Ureter (tissue), 1 donor: ENCODE measurements around the gene TRPC6. TPM values are rescaled to one million over a fixed set of nuclear protein-coding genes. Genes with fewer than 3 reads are reported as not detected.
"Not testable (repeated sequence)": the region's sequence is repeated elsewhere in the genome, so short reads cannot be mapped to it uniquely, and the experiment has no call there.

ENCODE experiments used
- DNase-seq: peaks from one replicate; pipeline ENCODE4 v3.0.0-alpha.2; 2020; ENCODE audit warnings: low spot score
- total RNA-seq: library from RNA; stranded (reverse); gene quantifications from one replicate; pipeline ENCODE4 v1.2.4, GENCODE V29; 2023
- donor health status: DM: yes; HTN: yes; CAD: no.

TRPC6 gene
- total RNA-seq, 1 donor from 2014 or later, result 5.8 TPM

GRCh38 chr11:101521821-101522220, 62.0 kb downstream of the TRPC6 start:
- no peak for DNase-seq

DNA sequence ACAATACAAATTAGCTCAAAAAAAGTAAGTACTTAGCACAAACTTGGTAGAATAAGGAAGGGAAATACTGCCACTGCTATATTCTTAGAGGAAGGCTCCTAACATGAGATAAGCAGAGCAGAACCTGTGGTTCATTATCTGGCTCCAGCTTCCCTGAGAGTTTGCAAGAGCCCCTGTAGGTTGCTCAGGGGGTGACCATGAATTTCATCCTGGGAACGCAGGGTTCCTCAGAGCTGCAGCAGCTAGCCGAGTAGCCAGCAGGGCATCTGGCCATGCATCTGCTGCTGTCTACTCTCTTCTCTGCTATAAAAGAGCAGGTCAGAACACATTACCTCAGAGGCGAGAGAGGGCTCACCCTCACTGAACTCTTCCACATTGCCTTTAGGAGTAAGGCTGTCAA, 67.3 kb downstream of the TRPC6 start:
- no peak for DNase-seq

GRCh38 chr11:101511065-101511464, 72.7 kb downstream of the TRPC6 start:
- DNase-seq, result no peak

DNA sequence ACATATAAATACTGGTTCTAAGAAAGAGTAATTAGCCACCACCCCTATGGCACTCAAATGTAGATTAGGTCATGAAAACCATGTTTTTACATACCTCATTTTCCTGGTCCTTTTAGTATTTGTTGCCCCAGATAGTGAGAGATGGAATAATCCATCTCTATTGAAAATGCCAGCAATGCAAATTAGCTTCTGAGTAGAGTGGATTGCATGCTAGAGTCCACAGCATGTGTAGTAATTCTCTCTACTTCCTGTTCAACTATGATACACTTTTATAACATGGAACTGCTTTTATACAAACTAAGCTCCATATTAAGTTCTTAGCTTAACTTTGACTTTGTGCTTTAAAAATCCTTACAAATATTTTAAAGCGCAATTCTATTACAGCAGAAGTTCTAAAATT, 73.2 kb downstream of the TRPC6 start:
- DNase-seq, result no peak

- DNase-seq, result no peak
Measured at GRCh38 chr11:101509922-101510321, 73.9 kb downstream of the TRPC6 start.

GRCh38 chr11:101508370-101508769, 75.4 kb downstream of the TRPC6 start:
- no peak for DNase-seq

- DNase-seq, result no peak
Measured at GRCh38 chr11:101498891-101499290, 84.9 kb downstream of the TRPC6 start.

- DNase-seq, result no peak
Measured at GRCh38 chr11:101497291-101497690, 86.5 kb downstream of the TRPC6 start.

- no peak for DNase-seq
Measured at GRCh38 chr11:101487775-101488174, 96.0 kb downstream of the TRPC6 start.

- no peak for DNase-seq
Measured at GRCh38 chr11:101482556-101483124, 101.2 kb downstream of the TRPC6 start.

DNA sequence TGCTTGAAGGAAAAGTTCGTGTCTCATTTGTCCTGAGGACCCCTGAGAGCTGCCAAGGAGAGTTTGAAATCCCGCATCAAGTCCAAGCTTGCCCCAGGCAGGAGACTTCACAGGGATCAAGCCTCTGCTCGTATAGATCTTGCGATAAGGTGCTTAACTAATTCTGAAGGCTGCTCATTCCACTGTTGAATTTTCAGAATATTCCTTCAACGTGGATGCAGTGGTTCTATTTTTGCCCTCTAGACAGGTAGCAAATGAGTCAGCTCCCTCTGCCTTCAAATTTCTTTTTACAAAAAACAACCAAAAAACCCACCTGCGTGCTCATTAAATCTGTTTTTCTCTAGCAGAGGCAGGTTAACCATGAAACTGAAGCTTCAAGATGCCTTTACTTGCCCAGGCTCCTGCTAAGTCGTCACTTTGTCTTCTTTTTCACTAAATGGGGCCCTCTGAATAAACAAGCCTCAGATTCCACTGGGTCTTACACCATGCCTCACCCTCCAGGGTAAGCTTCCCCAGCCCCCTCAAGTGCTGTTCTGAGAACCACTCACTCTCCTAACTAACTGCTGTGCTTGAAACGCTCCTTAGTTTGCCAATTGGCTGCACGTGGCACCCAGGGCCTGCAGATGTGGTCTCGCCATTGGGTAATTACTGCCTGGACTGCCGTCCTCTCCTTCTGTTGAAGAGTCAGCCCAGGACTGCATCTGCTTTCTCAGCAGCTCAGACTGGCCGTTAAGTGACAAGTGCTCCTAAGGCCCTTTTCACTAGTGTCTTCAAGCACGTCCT, 105.0 kb downstream of the TRPC6 start:
- peak; percentile 42 for DNase-seq

DNA sequence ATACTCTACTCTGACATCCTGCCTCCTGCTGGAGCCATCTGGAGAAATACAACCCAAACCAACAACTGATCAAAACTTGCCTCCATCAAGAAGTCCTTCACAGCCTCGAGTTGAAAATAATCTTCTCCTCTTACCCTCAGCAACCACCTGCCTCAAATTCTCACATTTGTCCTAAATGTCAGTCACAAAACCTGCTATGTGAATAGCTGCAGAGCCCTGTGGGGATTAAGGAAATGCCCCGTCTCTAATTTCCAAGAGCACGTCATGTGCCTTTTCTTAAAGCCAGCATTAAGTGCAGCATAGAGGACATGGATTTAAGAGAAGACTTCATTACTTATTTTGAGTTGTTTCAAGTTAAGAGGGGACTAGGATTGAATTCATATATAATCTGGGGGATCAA, 105.9 kb downstream of the TRPC6 start:
- no peak for DNase-seq

- DNase-seq, result no peak
Measured at GRCh38 chr11:101476191-101476590, 107.6 kb downstream of the TRPC6 start.

DNA sequence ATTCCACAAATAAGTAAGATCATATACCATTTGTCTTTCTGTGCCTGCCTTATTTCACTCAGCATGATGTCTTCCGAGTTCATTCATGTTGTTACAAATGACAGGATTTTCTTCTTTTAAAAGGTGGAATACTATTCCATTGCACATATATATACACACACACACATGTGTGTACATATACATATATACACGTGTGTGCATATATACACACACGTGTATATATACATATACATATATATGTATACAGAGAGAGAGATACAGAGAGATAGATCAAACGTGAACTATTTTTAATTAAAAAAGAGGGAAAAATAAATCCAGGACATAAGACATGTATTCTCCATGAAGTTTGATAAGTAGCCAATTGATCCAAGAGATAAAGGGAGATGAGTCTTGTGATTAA, 108.1 kb downstream of the TRPC6 start:
- no peak for DNase-seq

DNA sequence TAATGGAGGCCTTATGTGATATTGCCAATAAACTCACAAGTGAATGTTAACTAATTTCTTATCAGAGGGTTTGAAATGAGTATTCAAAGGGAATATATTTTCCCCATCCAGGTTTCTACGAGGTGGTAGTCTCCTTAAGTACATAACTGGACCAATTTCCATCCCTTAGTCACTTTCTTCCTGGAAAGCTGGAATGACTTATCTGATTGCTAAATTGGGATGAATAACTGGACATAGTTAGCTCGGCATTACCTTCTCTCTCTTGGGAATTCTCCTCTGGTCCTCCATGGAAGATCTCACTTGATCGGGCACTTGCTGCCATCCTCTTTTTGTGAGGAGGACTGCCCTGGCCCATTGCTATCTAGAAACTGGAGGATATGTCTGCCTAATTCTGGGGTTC, 109.1 kb downstream of the TRPC6 start:
- DNase-seq, result no peak

- no peak for DNase-seq
Measured at GRCh38 chr11:101470881-101471520, 112.8 kb downstream of the TRPC6 start.

GRCh38 chr11:101470419-101470818, 113.4 kb downstream of the TRPC6 start:
- DNase-seq, result no peak

GRCh38 chr11:101466352-101466751, 117.5 kb downstream of the TRPC6 start:
- no peak for DNase-seq

DNA sequence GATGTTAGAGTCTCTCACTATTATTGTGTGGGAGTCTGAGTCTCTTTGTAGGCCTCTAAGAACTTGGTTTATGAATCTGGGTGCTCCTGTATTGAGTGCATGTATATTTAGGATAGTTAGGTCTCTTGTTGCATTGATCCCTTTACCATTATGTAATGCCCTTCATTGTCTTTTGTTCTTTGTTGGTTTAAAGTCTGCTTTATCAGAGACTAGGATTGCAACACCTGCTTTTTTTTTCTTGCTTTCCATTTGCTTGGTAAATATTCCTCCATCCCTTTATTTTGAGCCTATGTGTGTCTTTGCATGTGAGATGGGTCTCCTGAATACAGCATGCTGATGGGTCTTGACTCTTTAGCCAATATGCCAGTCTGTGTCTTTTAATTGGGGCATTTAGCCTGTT, 119.4 kb downstream of the TRPC6 start:
- not testable (repeated sequence) for DNase-seq

- no peak for DNase-seq
Measured at GRCh38 chr11:101459020-101459419, 124.8 kb downstream of the TRPC6 start.

DNA sequence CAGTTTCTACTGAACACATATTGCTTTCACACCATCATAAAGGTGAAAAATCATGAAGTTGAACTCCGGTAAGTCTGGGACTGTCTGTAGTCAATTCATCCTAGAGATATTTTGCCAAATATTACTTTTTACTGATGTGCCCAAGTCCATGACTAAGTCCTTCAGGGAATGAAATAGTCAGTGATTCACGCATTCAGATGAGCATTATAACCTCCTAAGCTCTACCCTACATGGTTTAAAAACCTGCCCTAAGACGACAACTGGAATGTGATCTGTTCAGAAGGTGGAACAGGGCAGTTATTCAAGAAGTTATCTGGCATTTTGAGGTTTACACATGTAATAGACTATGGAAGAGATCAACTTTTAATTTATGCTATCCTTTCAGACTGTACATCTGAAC, 125.6 kb downstream of the TRPC6 start:
- no peak for DNase-seq

- no peak for DNase-seq
Measured at GRCh38 chr11:101456812-101457211, 127.0 kb downstream of the TRPC6 start.

DNA sequence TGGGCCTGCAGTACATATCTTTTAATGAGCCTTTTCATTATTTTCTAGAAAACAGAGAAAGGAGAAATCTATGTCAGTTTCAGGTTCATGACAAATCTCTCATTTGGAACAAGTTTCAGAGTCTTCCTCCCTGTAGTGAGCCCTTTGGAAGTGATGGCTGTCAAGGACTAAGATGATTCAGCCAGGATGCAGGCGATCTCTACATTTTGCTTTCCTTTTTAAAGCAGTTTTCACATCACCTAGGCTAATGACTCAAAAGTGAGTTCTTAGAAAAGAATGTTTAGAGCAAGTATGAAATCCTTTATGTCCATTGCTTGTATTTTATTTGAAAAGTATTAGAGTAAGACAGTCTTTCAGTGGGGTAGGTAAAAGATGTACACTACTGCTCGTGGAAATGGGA, 130.1 kb downstream of the TRPC6 start:
- no peak for DNase-seq
